Measurements from ENCODE around the gene UVRAG. TPM values are rescaled to one million over a fixed set of nuclear protein-coding genes. Genes with fewer than 3 reads are reported as not detected.

The UVRAG gene
- total and polyA plus RNA-seq, 4 donors, result 4.4 to 15.1 (median 10.0) TPM

DNA sequence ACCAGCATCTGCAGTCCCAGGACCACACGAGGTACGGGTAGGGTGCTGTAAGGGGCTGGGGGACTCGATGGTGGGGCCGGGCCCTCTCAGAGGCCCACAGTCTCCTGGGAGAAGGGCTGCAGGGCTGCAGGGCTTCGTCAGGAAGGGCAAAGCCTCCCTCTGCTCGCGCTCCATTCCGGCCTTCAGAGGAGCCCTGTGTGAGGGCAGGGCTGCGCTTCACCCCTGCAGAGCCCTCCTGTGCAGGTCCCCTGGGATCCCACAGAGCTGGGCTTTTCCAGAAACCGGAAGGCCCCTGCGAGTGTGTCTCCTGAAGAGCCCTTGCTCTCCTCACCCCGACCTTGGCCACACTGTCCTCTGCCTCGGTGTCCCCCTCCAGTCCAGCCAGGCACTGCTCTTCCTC lies 364.1 kb downstream of the UVRAG start:
- no peak overlapping the region for H3K4me3 ChIP-seq (ENCODE audit: low read depth in 1 of 3, low read length in 3 of 3)
- no peaks in the 10 kb centered on the region for H3K27me3 ChIP-seq (ENCODE audit: control insufficient read depth in 4 of 4, insufficient read depth in 4 of 4, low read length in 3 of 4)
- 92% methylated on average over 13 of the region's 13 CpGs for WGBS
- no peak overlapping the region for H3K9ac ChIP-seq (ENCODE audit: low read depth in 1 of 2, low read length in 2 of 2)
- TF ChIP-seq TAF1 (conservative IDR thresholded peaks at IDR 0.05) (no peak), SP1 (IDR thresholded peaks at IDR 0.05) (no peak), FOXA2 (IDR thresholded peaks at IDR 0.05) (no peak), EGR1 (IDR thresholded peaks at IDR 0.05; ENCODE audit: low read depth in 2 of 2) (no peak), HNF4G (IDR thresholded peaks at IDR 0.05) (no peak), NR2F2 (IDR thresholded peaks at IDR 0.05) (no peak), RAD21 (IDR thresholded peaks at IDR 0.05) (no peak), FOXA1 (IDR thresholded peaks at IDR 0.05) (no peak), HNF4A (conservative IDR thresholded peaks at IDR 0.05) (no peak)
- TF ChIP-seq, protein P1, sequence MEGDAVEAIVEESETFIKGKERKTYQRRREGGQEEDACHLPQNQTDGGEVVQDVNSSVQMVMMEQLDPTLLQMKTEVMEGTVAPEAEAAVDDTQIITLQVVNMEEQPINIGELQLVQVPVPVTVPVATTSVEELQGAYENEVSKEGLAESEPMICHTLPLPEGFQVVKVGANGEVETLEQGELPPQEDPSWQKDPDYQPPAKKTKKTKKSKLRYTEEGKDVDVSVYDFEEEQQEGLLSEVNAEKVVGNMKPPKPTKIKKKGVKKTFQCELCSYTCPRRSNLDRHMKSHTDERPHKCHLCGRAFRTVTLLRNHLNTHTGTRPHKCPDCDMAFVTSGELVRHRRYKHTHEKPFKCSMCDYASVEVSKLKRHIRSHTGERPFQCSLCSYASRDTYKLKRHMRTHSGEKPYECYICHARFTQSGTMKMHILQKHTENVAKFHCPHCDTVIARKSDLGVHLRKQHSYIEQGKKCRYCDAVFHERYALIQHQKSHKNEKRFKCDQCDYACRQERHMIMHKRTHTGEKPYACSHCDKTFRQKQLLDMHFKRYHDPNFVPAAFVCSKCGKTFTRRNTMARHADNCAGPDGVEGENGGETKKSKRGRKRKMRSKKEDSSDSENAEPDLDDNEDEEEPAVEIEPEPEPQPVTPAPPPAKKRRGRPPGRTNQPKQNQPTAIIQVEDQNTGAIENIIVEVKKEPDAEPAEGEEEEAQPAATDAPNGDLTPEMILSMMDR (IDR thresholded peaks at IDR 0.05; ENCODE audit: low read depth, low read length, missing input control), result no peak
- TF ChIP-seq, protein P2, sequence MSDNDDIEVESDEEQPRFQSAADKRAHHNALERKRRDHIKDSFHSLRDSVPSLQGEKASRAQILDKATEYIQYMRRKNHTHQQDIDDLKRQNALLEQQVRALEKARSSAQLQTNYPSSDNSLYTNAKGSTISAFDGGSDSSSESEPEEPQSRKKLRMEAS (IDR thresholded peaks at IDR 0.05), result no peak
- TF ChIP-seq, protein P3, sequence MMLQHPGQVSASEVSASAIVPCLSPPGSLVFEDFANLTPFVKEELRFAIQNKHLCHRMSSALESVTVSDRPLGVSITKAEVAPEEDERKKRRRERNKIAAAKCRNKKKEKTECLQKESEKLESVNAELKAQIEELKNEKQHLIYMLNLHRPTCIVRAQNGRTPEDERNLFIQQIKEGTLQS (IDR thresholded peaks at IDR 0.05), result no peak
- no peak for DNase-seq (ENCODE audit: low spot score)
- H3K9me3 ChIP-seq (ENCODE audit: control insufficient read depth in 4 of 4, low read length in 3 of 4), result no peaks in the 10 kb centered on the region
- no peaks in the 10 kb centered on the region for H3K4me1 ChIP-seq (ENCODE audit: control insufficient read depth in 4 of 4, insufficient read depth in 4 of 4, low read length in 3 of 4)
- no peak overlapping the region for H3K27ac ChIP-seq (ENCODE audit: low read depth in 1 of 2, low read length in 2 of 2)
- H3K36me3 ChIP-seq (ENCODE audit: control insufficient read depth in 4 of 4, insufficient read depth in 3 of 4, low read depth in 1 of 4, low read length in 3 of 4), result no peaks in the 10 kb centered on the region

DNA sequence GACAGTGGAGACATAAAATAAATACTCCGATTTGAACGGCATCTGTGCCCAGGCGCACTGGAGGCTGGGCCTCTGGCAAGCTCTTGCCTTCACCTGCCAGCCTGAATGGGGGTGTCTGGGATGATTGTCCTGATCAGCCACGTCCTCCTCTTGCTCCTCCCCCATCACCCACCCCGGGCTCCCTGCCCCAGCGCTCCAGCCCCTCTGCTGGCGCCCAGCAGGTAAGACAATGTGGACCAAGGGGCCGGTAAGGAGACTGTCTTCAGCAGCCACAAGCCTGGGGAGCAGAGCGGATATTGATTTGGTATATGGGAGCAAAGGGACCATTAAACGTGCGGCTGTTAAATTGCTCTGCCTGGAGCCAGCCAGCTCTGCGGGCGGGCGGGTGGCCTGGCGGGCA lies 366.4 kb downstream of the UVRAG start:
- Histone ChIP-seq H3K27me3 (ENCODE audit: control insufficient read depth in 4 of 4, insufficient read depth in 4 of 4, low read length in 3 of 4) (no peaks in the 10 kb centered on the region), H3K4me1 (ENCODE audit: control insufficient read depth in 4 of 4, insufficient read depth in 4 of 4, low read length in 3 of 4) (peaks cover 0 to 3% (median 0%) of the 10 kb centered on the region in 4 donors), H3K9me3 (ENCODE audit: control insufficient read depth in 4 of 4, low read length in 3 of 4) (no peaks in the 10 kb centered on the region), H3K4me3 (ENCODE audit: low read depth in 1 of 3, low read length in 3 of 3) (no peak overlapping the region), H3K9ac (ENCODE audit: low read depth in 1 of 2, low read length in 2 of 2) (no peak overlapping the region), H3K27ac (ENCODE audit: low read depth in 1 of 2, low read length in 2 of 2) (no peak overlapping the region), H3K36me3 (ENCODE audit: control insufficient read depth in 4 of 4, insufficient read depth in 3 of 4, low read depth in 1 of 4, low read length in 3 of 4) (no peaks in the 10 kb centered on the region)
- DNase-seq (ENCODE audit: low spot score), result no peak
- TF ChIP-seq, protein P2 (IDR thresholded peaks at IDR 0.05), result no peak
- TF ChIP-seq EGR1 (IDR thresholded peaks at IDR 0.05; ENCODE audit: low read depth in 2 of 2), result no peak
- TF ChIP-seq SP1 (IDR thresholded peaks at IDR 0.05), result no peak
- TF ChIP-seq, protein P4, sequence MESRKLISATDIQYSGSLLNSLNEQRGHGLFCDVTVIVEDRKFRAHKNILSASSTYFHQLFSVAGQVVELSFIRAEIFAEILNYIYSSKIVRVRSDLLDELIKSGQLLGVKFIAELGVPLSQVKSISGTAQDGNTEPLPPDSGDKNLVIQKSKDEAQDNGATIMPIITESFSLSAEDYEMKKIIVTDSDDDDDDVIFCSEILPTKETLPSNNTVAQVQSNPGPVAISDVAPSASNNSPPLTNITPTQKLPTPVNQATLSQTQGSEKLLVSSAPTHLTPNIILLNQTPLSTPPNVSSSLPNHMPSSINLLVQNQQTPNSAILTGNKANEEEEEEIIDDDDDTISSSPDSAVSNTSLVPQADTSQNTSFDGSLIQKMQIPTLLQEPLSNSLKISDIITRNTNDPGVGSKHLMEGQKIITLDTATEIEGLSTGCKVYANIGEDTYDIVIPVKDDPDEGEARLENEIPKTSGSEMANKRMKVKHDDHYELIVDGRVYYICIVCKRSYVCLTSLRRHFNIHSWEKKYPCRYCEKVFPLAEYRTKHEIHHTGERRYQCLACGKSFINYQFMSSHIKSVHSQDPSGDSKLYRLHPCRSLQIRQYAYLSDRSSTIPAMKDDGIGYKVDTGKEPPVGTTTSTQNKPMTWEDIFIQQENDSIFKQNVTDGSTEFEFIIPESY (IDR thresholded peaks at IDR 0.05), result no peak
- TF ChIP-seq, protein P5, sequence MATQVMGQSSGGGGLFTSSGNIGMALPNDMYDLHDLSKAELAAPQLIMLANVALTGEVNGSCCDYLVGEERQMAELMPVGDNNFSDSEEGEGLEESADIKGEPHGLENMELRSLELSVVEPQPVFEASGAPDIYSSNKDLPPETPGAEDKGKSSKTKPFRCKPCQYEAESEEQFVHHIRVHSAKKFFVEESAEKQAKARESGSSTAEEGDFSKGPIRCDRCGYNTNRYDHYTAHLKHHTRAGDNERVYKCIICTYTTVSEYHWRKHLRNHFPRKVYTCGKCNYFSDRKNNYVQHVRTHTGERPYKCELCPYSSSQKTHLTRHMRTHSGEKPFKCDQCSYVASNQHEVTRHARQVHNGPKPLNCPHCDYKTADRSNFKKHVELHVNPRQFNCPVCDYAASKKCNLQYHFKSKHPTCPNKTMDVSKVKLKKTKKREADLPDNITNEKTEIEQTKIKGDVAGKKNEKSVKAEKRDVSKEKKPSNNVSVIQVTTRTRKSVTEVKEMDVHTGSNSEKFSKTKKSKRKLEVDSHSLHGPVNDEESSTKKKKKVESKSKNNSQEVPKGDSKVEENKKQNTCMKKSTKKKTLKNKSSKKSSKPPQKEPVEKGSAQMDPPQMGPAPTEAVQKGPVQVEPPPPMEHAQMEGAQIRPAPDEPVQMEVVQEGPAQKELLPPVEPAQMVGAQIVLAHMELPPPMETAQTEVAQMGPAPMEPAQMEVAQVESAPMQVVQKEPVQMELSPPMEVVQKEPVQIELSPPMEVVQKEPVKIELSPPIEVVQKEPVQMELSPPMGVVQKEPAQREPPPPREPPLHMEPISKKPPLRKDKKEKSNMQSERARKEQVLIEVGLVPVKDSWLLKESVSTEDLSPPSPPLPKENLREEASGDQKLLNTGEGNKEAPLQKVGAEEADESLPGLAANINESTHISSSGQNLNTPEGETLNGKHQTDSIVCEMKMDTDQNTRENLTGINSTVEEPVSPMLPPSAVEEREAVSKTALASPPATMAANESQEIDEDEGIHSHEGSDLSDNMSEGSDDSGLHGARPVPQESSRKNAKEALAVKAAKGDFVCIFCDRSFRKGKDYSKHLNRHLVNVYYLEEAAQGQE (IDR thresholded peaks at IDR 0.05), result no peak
- no peak for TF ChIP-seq GABPA (IDR thresholded peaks at IDR 0.05 in 1 of 2, conservative IDR thresholded peaks at IDR 0.05 in 1 of 2)
- no peak for TF ChIP-seq RAD21 (IDR thresholded peaks at IDR 0.05)
- no peak for TF ChIP-seq NR2F2 (IDR thresholded peaks at IDR 0.05)
- TF ChIP-seq, protein P3 (IDR thresholded peaks at IDR 0.05), result no peak
- no peak for TF ChIP-seq JUND (IDR thresholded peaks at IDR 0.05)
- TF ChIP-seq HNF4G (IDR thresholded peaks at IDR 0.05), result no peak
- TF ChIP-seq HNF4A (conservative IDR thresholded peaks at IDR 0.05), result no peak
- no peak for TF ChIP-seq RXRA (IDR thresholded peaks at IDR 0.05)
- TF ChIP-seq YY1 (IDR thresholded peaks at IDR 0.05), result no peak
- TF ChIP-seq FOXA1 (IDR thresholded peaks at IDR 0.05), result no peak
- TF ChIP-seq, protein P1 (IDR thresholded peaks at IDR 0.05; ENCODE audit: low read depth, low read length, missing input control), result no peak
- TF ChIP-seq TAF1 (conservative IDR thresholded peaks at IDR 0.05), result no peak
- TF ChIP-seq FOXA2 (IDR thresholded peaks at IDR 0.05), result no peak
- WGBS, result 95% methylated on average over 15 of the region's 15 CpGs
